GM19468 (cell line): ENCODE results near the gene PLCB1.

Experiments
- ATAC-seq: cut with Tn5 transposase; IDR thresholded peaks from one replicate; pipeline ENCODE4 v1.9.1; 2021; ENCODE audit warnings: mild to moderate bottlenecking, moderate library complexity, moderate number of reproducible peaks; ENCODE audit not compliant: unreplicated experiment; ENCODE audit errors: extremely low read depth

PLCB1 gene

DNA sequence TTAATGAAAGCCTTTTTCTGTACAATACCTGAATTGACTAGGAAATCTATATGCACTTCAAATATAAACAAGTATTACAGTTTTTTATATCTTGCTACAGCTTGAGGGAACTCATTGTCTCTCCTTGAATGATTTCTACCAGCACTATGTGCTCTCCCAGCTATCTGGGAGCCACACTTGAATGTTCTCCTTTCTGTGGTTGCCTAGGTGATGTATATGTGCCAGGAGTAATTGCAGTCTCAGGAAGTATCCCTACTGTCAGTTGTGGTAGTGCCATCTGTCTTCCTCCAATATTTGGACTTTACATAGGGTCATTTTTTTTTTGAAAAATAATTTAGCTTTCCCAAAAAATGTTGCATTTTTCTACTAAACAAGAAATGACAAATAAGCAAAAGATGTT is 648.8 kb downstream of the PLCB1 start:
- no peak for ATAC-seq

DNA sequence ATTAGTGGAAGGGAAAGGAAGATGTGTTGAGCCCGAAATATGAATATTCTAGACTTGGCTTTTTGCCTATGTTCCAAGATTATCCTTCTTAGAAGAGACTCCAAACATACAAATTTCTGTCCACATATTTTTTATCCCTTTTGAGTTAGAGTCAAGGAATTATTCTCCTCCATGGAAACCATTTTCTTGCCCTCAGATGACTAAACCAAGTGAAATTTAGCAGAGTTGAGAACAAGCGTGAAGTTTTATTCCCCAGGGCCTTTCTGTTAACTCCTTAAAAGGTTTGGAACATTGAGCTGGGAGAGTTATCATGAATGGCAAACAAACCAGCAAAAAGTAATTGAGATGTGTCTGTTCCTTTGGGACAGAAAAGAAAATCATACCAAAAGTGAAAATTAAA is 650.7 kb downstream of the PLCB1 start:
- ATAC-seq = no peak

DNA sequence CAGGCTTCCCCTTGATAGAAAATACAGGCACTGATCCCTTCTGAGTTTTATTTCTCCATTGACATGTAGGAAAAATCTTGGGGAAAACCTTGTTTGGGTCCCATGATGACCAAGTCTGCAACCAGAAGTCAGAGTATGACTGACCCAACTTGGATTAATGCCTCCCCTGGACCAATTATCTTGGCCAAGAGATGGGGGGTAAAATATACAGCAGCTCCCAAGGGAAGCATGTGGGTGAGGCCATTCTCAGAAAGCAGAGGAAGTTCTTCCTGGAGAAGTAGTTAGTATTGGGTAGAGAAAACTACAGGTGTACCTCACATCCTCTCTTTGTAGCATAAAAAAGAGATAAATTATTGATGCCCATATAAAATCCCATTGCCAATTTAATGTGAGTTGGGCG is 651.7 kb downstream of the PLCB1 start:
- no peak for ATAC-seq

DNA sequence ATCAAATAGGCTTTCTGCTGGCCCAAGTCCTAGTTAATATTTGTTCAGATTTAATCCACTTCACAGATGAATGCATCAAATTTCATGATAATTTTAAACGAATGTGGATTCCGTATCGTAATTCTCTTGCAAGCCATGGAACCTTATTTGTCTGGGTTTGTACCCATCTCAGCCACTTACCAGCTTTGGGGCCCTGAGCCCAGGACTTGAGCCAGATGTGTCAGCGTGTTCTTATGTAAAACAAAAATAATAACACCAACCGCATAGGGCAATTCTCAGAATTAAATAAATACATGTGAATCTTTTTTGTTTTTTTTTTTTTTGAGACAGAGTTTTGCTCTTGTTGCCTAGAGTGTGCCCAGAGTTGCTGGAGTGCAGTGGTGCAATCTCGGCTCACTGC is 654.3 kb downstream of the PLCB1 start:
- no peak for ATAC-seq

DNA sequence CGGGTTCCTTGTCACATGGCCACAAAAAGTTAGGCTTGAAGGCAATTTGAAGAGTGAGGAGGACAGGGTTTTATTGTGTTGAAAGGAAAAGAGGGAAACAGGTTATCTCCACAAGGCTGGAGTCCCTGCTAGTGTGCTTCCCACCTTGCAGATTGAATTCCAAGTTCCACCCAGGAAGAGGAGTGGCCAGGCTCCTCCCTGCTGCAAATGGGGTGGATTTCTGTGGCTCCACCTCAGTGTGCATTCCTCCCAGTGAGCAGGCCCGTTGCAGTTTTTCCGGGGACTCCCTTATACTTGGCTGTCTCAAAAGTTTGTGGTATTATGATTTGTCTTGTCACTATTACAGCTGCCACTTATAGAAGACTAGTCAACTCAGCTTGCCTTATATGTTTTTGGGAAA is 655.0 kb downstream of the PLCB1 start:
- no peak for ATAC-seq

DNA sequence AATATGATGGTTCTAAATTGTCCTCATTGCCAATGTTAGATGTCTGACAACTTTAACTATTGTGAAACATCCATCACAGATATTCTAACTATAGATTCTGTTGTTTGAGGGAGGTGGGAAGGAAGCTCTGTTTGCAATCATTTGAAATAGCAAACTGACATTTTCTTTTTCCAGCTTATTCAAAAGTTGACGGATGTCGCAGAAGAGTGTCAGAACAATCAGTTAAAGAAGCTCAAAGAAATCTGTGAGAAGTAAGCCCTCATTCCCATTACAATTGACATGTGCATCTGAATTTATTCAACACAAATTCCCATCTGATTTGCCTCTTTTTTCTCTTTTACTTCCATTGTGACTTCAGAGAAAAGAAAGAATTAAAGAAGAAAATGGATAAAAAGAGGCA is 656.2 kb downstream of the PLCB1 start:
- ATAC-seq = no peak

DNA sequence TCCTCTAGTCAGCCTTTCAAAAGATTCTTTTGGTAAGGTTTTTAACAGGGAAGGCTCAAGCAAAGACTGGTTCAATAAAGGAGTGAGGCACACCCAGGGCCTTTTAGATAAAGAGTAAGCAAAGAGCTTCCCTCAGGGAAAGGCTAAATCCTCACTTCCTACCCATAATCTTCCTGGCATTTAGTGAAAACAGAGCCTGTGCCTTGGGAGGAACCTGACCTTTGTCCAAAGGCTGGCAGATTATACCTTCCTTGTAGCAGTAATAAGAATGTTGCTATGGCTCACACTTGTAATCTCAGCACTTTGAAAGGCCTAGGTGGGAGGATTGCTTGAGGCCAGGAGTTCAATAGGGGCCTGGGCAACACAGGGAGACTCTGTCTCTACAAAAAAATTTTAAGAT is 656.8 kb downstream of the PLCB1 start:
- ATAC-seq = no peak

DNA sequence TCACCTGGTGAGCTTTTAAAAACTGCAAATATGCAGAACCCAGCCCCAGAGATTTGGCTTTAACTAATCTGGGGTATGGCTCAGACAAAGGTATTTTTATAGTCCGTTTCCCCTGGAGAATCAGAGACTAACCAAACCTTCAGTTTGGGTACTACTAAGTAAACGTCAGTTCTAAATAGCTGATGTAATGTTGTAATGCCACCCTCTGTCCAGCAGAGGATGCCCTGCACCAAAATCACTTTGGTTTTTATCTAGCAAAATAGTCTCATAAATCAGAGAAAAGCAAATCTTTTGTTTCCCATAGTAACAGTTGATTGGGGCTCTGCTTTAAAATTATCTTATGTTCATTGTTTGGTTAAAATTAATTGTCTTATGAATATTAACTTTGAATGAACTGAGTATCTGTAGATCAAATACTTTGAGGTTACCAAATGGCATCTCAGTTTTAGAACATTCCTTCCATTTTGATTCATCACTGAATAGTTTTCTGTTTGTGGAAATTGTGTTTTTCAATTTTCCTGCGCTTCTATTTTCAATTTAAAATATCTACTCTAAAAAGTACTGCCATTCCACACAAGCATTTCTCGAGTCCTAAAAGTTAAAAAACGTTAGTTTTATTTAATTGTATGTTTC is 658.5 kb downstream of the PLCB1 start:
- ATAC-seq = no peak

DNA sequence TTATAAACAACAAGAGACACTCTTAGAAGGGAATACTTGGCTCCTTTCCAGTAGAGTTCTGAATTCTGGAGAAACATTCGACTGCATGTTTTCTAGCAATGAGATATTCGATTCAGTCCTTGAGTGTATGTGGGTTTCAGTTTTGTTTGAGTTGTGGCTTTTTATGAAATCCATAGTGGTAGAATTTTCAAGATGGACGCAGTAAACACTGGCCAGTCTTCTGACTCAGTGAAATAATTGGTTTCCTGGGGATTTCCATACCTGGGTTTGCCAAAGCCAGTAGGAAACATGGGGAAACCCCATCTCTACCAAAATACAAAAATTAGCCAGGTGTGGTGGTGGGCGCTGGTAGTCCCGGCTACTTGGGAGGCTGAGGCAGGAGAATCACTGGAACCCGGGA is 663.3 kb downstream of the PLCB1 start:
- no peak for ATAC-seq

DNA sequence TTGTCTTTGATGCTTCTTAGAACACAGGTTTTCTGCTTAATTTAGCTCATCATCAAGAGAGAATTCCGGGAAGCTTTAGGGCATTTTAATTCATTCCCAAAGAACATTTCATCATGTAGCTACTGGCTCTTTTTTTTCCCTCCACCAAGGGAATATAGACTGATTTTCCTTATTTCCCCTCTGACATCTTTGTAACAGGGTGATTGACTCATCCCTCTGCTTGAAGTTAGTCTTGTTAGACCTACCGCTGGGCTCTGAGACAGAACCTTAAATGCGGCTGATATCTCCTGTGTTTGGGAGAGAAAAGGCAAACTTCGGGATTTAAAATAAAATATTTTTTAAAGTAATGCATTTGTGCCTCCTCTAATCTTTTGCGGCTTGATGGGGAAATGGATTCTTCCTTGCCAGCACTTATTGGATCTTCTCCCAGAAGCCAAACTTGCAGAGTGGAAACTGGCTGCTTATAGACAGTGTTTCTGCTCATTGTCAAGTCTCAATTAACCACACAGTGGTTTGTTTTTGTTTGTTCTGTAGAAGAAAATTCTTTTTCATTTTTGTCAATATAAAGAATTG is 664.1 kb downstream of the PLCB1 start:
- ATAC-seq = no peak

DNA sequence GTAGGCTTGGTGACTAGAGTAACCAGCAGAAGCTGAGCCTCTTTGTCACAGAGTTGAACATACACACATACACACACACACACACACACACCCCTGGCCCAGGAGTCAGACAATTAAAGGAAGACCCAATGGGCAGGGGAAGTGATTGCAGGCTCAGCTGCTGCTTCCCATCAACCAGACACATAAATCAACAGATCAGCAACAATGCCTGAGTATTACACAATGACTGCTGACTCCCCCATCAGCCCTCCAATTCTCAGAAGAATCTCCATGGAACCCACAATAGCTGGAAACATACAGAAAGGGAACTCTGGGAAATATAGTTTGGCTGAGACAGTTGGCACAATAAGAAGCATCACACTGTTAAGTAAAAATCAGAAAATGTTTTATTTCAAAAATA is 666.4 kb downstream of the PLCB1 start:
- no peak for ATAC-seq

DNA sequence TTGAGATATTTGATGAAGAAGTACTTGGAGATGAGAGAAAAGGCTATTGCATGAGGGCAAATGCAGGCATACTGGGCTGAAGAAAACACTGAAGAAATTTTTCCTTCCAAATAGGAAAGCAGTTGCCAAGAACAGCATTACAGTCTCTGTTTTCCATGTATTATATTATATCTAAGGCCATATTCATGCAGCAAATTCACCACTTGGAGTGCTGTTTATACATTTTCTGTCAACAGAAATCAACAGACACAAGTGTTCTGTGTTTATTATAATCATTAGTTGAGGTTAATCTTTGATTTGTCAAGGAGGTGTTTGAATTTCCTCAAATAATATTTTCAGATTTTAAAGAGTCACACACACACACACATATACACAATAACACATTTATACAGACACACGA is 668.0 kb downstream of the PLCB1 start:
- ATAC-seq = no peak

DNA sequence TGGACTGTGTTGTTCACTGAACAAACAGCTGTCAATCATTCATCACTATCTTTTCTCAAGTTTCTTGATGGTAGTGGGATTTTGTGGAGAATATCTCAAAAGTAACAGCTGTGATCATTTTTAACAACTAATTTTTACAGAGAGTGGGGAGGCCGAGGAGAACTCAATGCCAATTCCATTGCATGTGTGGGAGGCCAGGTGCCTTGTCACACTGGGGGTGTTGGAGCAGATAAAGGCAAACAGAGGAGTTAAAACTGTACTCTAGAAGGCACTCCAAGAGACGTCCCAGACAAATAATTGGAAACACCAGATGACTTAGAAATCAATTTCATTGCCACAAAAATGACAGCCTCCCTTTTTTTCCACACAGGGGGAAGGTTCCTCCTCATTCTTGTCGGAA is 669.6 kb downstream of the PLCB1 start:
- no peak for ATAC-seq

DNA sequence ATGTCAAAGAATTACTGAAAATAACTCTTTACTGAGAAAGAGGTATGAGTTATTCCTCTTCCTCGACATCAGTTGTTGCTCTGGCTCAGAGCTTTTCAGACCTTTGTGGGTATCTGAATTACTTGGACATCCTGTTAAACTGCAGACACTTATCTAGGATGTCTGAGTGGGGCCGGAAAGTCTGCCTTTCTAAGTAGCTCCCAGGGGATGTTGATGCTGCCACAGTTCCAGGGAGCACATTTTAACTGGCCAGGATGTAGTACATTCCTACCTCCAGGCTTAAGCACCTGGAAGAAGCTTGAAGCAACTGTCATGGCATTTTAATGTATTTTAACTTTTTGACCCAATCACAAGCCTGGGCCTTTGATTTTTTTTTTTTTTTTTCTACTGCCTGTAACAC is 671.0 kb downstream of the PLCB1 start:
- no peak for ATAC-seq

DNA sequence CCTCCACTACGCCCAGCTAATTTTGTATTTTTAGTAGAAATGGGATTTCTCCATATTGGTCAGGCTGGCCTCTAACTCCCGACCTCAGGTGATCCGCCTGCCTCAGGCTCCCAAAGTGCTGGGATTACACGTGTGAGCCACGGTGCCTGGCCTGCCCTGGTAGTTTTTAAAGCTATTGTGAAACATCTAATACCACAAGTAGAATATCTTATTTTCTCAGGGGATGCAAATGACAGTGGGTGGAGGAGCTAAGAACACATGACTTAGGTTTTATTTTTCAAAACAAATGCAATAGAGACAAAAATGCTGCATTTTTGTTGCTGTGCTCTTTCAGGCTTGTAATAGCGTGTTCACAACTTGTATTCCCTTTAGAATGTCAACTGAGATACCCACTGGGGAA is 671.9 kb downstream of the PLCB1 start:
- ATAC-seq = no peak

DNA sequence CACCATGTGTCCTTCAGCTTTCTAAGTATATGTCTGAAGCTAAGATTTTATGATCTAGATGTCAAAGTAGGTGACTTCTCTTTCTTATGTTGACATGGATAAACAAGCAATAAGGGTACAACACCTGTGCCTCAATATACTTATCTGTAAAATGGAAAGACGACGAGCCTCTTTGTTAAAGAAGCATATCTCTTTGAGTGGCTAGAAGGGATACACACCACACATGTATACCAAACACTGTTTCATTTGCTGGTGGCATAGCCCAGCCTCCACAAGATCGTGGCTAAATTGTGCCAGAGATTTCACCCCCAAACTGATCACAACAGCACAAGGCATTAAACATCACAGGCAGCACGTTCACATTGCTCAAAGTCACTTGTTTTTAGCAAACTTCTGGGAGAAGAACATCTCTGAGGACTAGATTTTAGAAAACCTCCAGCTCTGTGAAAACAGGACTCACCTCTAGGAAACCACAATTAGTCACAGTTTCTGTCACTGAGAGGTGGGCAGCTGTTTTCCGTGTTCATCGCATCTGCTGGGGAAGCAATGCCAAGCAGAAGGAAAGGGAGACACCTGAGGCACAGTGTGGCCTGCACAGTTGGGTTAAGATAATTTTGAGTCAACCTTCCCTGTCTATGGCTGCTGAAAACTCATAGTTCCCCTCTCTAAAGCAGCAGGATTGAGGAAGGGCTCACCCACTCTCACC is 673.8 kb downstream of the PLCB1 start:
- ATAC-seq = no peak

DNA sequence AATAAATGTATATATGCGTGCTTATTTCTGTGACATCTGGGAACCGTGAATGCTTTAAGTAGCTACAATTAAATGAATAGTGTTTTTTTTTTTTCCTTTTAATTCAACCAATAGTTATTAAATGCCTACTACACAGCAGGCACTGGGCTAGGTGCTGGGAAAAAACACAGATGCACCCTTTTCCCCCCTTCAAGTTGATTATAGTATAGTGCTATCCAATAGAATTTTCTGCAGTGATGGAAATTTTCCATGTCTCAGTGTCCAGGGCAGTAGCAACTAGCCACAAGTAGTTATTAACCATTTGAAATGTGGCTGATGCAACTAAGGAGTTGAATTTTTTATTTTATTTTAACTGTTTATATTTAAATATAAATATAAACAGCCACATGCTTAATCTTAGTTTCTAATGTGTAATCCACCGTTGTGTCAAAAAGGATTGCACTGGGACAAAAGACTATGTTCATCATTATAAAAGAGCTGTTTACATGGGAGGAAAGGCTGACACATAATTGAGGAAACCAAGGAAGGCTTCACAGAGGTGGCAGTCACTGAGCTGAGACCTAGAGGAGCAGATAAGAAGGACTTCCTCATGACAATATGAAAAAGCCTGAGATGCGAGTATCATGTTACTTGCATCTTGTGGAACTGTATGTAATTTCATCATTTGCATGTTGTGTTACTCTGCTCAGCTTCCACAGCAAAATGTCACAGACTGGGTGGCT is 675.6 kb downstream of the PLCB1 start:
- ATAC-seq = no peak

DNA sequence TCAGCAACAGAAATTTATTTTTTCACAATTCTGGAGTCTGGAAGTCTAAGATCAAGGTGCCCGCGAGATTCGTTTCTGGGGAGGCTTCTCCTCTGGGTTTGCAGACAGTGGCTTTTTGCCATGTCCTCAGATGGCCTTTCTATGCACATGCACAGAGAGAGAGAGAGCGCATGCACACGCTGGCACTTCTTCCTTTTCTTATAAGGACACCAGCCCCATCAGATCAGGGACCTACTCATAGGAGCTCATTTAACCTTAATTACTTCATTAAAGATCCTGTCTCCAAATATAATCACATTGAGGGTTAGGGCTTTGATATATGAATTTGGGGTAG is 676.1 kb downstream of the PLCB1 start:
- ATAC-seq = no peak

DNA sequence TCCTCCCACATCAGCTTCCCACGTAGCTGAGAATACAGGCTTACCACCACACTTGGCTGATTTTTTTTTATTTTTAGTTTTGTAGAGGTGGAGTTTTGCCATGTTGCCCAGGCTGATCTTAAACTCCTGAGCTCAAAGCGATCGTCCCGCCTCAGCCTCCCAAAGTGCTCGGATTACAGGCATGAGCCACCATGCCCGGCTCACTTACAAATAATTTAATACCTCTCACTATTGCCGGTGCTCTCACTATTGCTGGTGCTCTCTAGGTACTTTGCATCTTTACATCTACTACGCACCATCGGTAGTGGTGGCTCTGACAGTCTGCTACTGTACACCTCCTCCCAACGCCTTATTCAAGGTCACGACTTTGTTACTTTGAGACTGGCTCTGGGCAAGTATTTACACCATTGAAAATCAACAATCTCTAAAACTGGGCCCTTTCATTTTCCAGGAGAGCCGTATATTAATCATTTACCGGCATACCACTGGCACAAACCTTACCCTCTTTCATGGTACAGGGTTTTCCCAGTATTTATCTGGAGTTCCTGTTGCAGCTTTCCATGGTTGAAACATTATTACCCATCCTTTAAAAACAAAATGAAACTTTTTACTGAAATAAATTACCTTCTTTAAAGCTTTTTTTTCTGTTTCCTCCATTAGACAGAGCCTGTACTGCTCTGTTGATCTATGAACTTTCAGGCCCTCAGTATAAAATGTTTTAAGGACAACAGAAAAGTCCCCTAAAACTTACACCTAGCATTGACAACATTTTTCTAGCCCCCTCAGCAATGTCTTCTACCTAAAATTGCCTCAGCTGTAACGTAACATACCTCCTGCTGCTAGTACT is 677.3 kb downstream of the PLCB1 start:
- ATAC-seq = no peak

DNA sequence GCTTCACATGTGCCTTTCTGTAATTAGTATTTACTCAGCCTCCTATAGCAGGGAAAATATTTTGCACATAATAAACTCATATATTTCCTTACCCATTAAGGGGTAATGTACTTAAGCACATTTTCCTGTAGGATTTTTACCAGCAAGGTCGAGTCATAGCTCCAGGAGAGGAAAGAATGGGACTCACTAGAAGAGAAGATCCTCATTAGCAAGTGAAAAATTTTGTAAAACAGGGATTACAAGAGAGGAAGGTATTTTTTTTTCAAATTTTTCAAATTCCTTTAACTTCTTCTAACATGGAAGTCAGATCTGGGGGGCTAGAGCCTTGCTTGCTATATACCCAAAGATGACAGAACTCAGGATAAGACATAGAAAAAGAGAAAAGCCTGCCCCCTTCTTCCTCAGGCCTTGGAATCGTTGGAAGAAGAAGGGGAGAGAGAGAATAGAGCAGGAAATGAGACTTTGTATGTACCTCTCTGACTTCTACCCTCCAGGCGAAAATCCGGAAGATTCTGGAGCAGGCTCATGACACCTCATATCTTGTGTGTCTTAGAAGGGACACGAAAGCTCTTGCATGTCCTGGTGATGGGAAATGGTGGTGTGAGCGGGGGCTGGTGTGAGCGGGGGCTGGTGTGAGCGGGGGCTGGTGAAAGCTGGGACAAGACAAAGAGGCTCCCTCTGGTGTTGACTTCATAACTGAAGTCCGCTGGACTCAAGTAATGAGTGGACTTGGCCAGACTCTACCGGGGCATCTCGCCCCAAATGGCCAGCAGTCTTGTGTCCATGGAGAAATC is 679.9 kb downstream of the PLCB1 start:
- no peak for ATAC-seq
